CD4-positive, alpha-beta T cell treated with Interleukin-1 beta for 1 hour (primary cell): ENCODE data around the gene RAB3GAP2.
"Not testable (repeated sequence)": the region's sequence is repeated elsewhere in the genome, so short reads cannot be mapped to it uniquely, and the experiment has no call there.

Experiments
- DNase-seq, 2 donors: peaks; one replicate each; pipeline ENCODE4 v3.0.0-alpha.2; 2020 to 2022

Gene RAB3GAP2

GRCh38 chr1:220281159-220281574 lies 8.9 kb upstream of the RAB3GAP2 start:
- no peak for DNase-seq

- DNase-seq: no peak
Measured at GRCh38 chr1:220280249-220280648, 8.0 kb upstream of the RAB3GAP2 start.

- no peak for DNase-seq
Measured at GRCh38 chr1:220278991-220279390, 6.7 kb upstream of the RAB3GAP2 start.

- no peak for DNase-seq
Measured at GRCh38 chr1:220275430-220275829, 3.2 kb upstream of the RAB3GAP2 start.

- DNase-seq: no peak
Measured at GRCh38 chr1:220274251-220274855, 2.1 kb upstream of the RAB3GAP2 start.

- DNase-seq: no peak
Measured at GRCh38 chr1:220272841-220273090, 513 bp upstream of the RAB3GAP2 start.

GRCh38 chr1:220271706-220272046 lies 577 bp downstream of the RAB3GAP2 start:
- DNase-seq: peak in 1 of 2 donors; percentile 20

GRCh38 chr1:220269036-220269435 lies 3.2 kb downstream of the RAB3GAP2 start:
- DNase-seq: no peak

GRCh38 chr1:220267630-220268029 lies 4.6 kb downstream of the RAB3GAP2 start:
- DNase-seq: no peak

- DNase-seq: not testable (repeated sequence)
Measured at GRCh38 chr1:220260228-220260627, 12.0 kb downstream of the RAB3GAP2 start.

GRCh38 chr1:220259756-220260155 lies 12.5 kb downstream of the RAB3GAP2 start:
- DNase-seq: not testable (repeated sequence)

GRCh38 chr1:220256194-220256593 lies 16.1 kb downstream of the RAB3GAP2 start:
- DNase-seq: not testable (repeated sequence)

GRCh38 chr1:220255204-220255603 lies 17.0 kb downstream of the RAB3GAP2 start:
- no peak for DNase-seq

- DNase-seq: not testable (repeated sequence)
Measured at GRCh38 chr1:220253290-220253689, 19.0 kb downstream of the RAB3GAP2 start.

GRCh38 chr1:220251272-220251671 lies 21.0 kb downstream of the RAB3GAP2 start:
- no peak for DNase-seq

GRCh38 chr1:220250681-220251080 lies 21.6 kb downstream of the RAB3GAP2 start:
- no peak for DNase-seq

- DNase-seq: no peak
Measured at GRCh38 chr1:220249522-220249921, 22.7 kb downstream of the RAB3GAP2 start.

- not testable (repeated sequence) for DNase-seq
Measured at GRCh38 chr1:220248715-220249265, 23.5 kb downstream of the RAB3GAP2 start.

GRCh38 chr1:220245900-220246299 lies 26.4 kb downstream of the RAB3GAP2 start:
- DNase-seq: not testable (repeated sequence)

GRCh38 chr1:220243947-220244346 lies 28.3 kb downstream of the RAB3GAP2 start:
- no peak for DNase-seq

- no peak for DNase-seq
Measured at GRCh38 chr1:220241072-220241663, 31.1 kb downstream of the RAB3GAP2 start.

GRCh38 chr1:220239966-220240365 lies 32.3 kb downstream of the RAB3GAP2 start:
- no peak for DNase-seq

- no peak for DNase-seq
Measured at GRCh38 chr1:220239213-220239612, 33.0 kb downstream of the RAB3GAP2 start.

GRCh38 chr1:220236278-220236677 lies 36.0 kb downstream of the RAB3GAP2 start:
- DNase-seq: not testable (repeated sequence)

GRCh38 chr1:220235462-220235861 lies 36.8 kb downstream of the RAB3GAP2 start:
- no peak for DNase-seq
